Mesenchymal stem cell (in vitro differentiated cells and primary cell): Measurements from ENCODE around the gene TMEM116.
A peak's percentile ranks its signal among the peaks of the same experiment; 100 is the strongest.
"Not testable (repeated sequence)": the region's sequence is repeated elsewhere in the genome, so short reads cannot be mapped to it uniquely, and the experiment has no call there.

Experiments used
- DNase-seq: peaks from one replicate; pipeline ENCODE4 v3.0.0-alpha.2; 2013
- H2AFZ ChIP-seq: one replicate; pipeline ENCODE4 v1.6.1; 2013; ENCODE audit warnings: low read depth, mild to moderate bottlenecking, control low read depth, inconsistent platforms, low read length, moderate library complexity
- H2AK5ac ChIP-seq: 2 replicates; pipeline ENCODE4 v1.6.1; 2013; ENCODE audit warnings: low read length, moderate library complexity, mild to moderate bottlenecking, inconsistent platforms; ENCODE audit not compliant: severe bottlenecking
- H2BK120ac ChIP-seq: one replicate; pipeline ENCODE4 v1.6.1; 2013; ENCODE audit warnings: low read depth, mild to moderate bottlenecking, inconsistent platforms, low read length, moderate library complexity
- H2BK12ac ChIP-seq, 2 experiments: one replicate each; pipeline ENCODE4 v1.6.1; 2013; ENCODE audit warnings: inconsistent platforms in 2 of 2, low read length in 2 of 2, mild to moderate bottlenecking in 2 of 2, moderate library complexity in 2 of 2, control low read depth in 1 of 2
- H2BK15ac ChIP-seq: one replicate; pipeline ENCODE4 v1.6.1; 2013; ENCODE audit warnings: mild to moderate bottlenecking, low read depth, inconsistent platforms; ENCODE audit not compliant: poor library complexity, severe bottlenecking
- H2BK5ac ChIP-seq: 2 replicates; pipeline ENCODE4 v1.6.1; 2013; ENCODE audit warnings: low read depth, mild to moderate bottlenecking, low read length, control low read depth, inconsistent platforms; ENCODE audit not compliant: poor library complexity, severe bottlenecking
- H3K14ac ChIP-seq, 2 experiments: one replicate each; pipeline ENCODE4 v1.6.1; 2013; ENCODE audit warnings: inconsistent platforms in 2 of 2, low read length in 2 of 2, control low read depth in 1 of 2, mild to moderate bottlenecking in 1 of 2, moderate library complexity in 1 of 2
- H3K18ac ChIP-seq, 2 experiments: one replicate each; pipeline ENCODE4 v1.6.1; 2013; ENCODE audit warnings: inconsistent platforms in 2 of 2, low read length in 2 of 2, control low read depth in 1 of 2, low read depth in 1 of 2, mild to moderate bottlenecking in 1 of 2
- H3K23ac ChIP-seq, 2 experiments: one replicate each; pipeline ENCODE4 v1.6.1; 2013; ENCODE audit warnings: inconsistent platforms in 2 of 2, low read length in 2 of 2, mild to moderate bottlenecking in 2 of 2, moderate library complexity in 2 of 2, control low read depth in 1 of 2
- H3K27ac ChIP-seq: 2 replicates; pipeline ENCODE4 v1.5.1; 2013; ENCODE audit warnings: mild to moderate bottlenecking, moderate library complexity, low read length, control low read depth, inconsistent platforms; ENCODE audit not compliant: poor library complexity, severe bottlenecking
- H3K27me3 ChIP-seq, 2 experiments: 2 replicates each; pipeline versions ENCODE4 v1.6.1 to v1.7.0; 2013; ENCODE audit warnings: low read length in 2 of 2, mild to moderate bottlenecking in 2 of 2, moderate library complexity in 2 of 2, control low read depth in 1 of 2, inconsistent platforms in 1 of 2; ENCODE audit not compliant: control insufficient read depth in 1 of 2, insufficient read depth in 1 of 2
- H3K36me3 ChIP-seq, 2 experiments: 2 replicates each; pipeline versions ENCODE4 v1.6.1 to v1.7.0; 2013; ENCODE audit warnings: low read length in 2 of 2, control low read depth in 1 of 2, inconsistent platforms in 1 of 2, low read depth in 1 of 2, mild to moderate bottlenecking in 1 of 2; ENCODE audit not compliant: insufficient read depth in 2 of 2, control insufficient read depth in 1 of 2
- H3K4ac ChIP-seq, 2 experiments: one replicate each; pipeline ENCODE4 v1.6.1; 2013; ENCODE audit warnings: inconsistent platforms in 2 of 2, low read length in 2 of 2, mild to moderate bottlenecking in 2 of 2, moderate library complexity in 2 of 2, control low read depth in 1 of 2, low read depth in 1 of 2
- H3K4me1 ChIP-seq: 2 replicates; pipeline ENCODE4 v1.6.1; 2013; ENCODE audit warnings: low read depth, low read length, control low read depth; ENCODE audit not compliant: control insufficient read depth, insufficient read depth
- H3K4me2 ChIP-seq: 2 replicates; pipeline ENCODE4 v1.6.1; 2013; ENCODE audit warnings: low read length, mild to moderate bottlenecking, inconsistent platforms; ENCODE audit not compliant: poor library complexity, severe bottlenecking
- H3K4me3 ChIP-seq, 2 experiments: 2 replicates each; pipeline versions ENCODE4 v1.5.1 to v1.7.0; 2013; ENCODE audit warnings: low read length in 2 of 2, mild to moderate bottlenecking in 2 of 2, control low read depth in 1 of 2, low read depth in 1 of 2; ENCODE audit not compliant: insufficient read depth in 1 of 2
- H3K79me1 ChIP-seq: replicated peaks from 2 replicates; pipeline ENCODE4 v1.6.1; 2013; ENCODE audit warnings: mild to moderate bottlenecking, control low read depth, low read length, inconsistent platforms; ENCODE audit not compliant: poor library complexity, severe bottlenecking
- H3K9ac ChIP-seq: 2 replicates; pipeline ENCODE4 v1.7.0; 2013; ENCODE audit warnings: mild to moderate bottlenecking, low read length, moderate library complexity
- H3K9me3 ChIP-seq: 2 replicates; pipeline ENCODE4 v1.7.0; 2013; ENCODE audit warnings: mild to moderate bottlenecking, low read length; ENCODE audit not compliant: control insufficient read depth
- H4K8ac ChIP-seq: one replicate; pipeline ENCODE4 v1.6.1; 2013; ENCODE audit warnings: inconsistent platforms, mild to moderate bottlenecking, low read length, moderate library complexity
- H4K91ac ChIP-seq: one replicate; pipeline ENCODE4 v1.6.1; 2013; ENCODE audit warnings: mild to moderate bottlenecking, low read length, inconsistent platforms
- WGBS: methylation state at CpG from one replicate; pipeline ENCODE4 v1.1.7; 2013; ENCODE audit warnings: mixed read lengths; 5-methylcytosine and 5-hydroxymethylcytosine counted together

TMEM116 gene

GRCh38 chr12:112013601-112014402 is 837 bp upstream of the TMEM116 start:
- Histone ChIP-seq H3K4me3 (peak overlapping the region; percentile 94 to 100), H3K9me3 (no peaks in the 10 kb centered on the region), H2BK120ac (peak overlapping the region; percentile 87), H3K27ac (peak overlapping the region; percentile 80), H3K27me3 (no peaks in the 10 kb centered on the region), H3K9ac (peak overlapping the region; percentile 97), H3K23ac (peak overlapping the region in 1 of 2 experiments; percentile 47), H3K4ac (peak overlapping the region; percentile 84 to 89), H2AFZ (peak overlapping the region; percentile 59), H4K91ac (peak overlapping the region; percentile 91), H2BK15ac (peak overlapping the region; percentile 71), H3K18ac (peak overlapping the region; percentile 83 to 93), H2AK5ac (no peak overlapping the region), H2BK5ac (peak overlapping the region; percentile 92), H4K8ac (peak overlapping the region; percentile 93), H3K36me3 (peaks cover 0 to 26% of the 10 kb centered on the region in 2 experiments), H3K14ac (peak overlapping the region in 1 of 2 experiments; percentile 91), H2BK12ac (peak overlapping the region; percentile 28 to 45), H3K4me2 (peak overlapping the region; percentile 70), H3K4me1 (peaks cover 6% of the 10 kb centered on the region), H3K79me1 (peaks cover 22% of the 10 kb centered on the region)
- 1% methylated on average over 54 of the region's 54 CpGs for WGBS
- DNase-seq = peak; percentile 85

- no peak overlapping the region for H3K14ac ChIP-seq
- no peak overlapping the region for H3K27ac ChIP-seq
- H2BK12ac ChIP-seq = peak overlapping the region in 1 of 2 experiments; percentile 50
- H2BK5ac ChIP-seq = no peak overlapping the region
- no peak overlapping the region for H4K91ac ChIP-seq
- no peaks in the 10 kb centered on the region for H3K27me3 ChIP-seq
- no peaks in the 10 kb centered on the region for H3K9me3 ChIP-seq
- H3K36me3 ChIP-seq = peaks cover 0 to 12% of the 10 kb centered on the region in 2 experiments
- H3K9ac ChIP-seq = peak overlapping the region; percentile 100
- 96% methylated on average over 8 of the region's 8 CpGs for WGBS
- peaks cover 6% of the 10 kb centered on the region for H3K4me1 ChIP-seq
- H3K79me1 ChIP-seq = peaks cover 18% of the 10 kb centered on the region
- peak overlapping the region in 1 of 2 experiments; percentile 31 for H3K23ac ChIP-seq
- H3K4me3 ChIP-seq = peak overlapping the region in 1 of 2 experiments; percentile 100
- DNase-seq = no peak
- no peak overlapping the region for H3K18ac ChIP-seq
- peak overlapping the region; percentile 83 for H3K4me2 ChIP-seq
- H3K4ac ChIP-seq = no peak overlapping the region
- no peak overlapping the region for H2BK15ac ChIP-seq
- no peak overlapping the region for H2BK120ac ChIP-seq
- H2AK5ac ChIP-seq = no peak overlapping the region
- no peak overlapping the region for H2AFZ ChIP-seq
- H4K8ac ChIP-seq = peak overlapping the region; percentile 24
Measured at GRCh38 chr12:112011685-112012084, 1.3 kb downstream of the TMEM116 start.

GRCh38 chr12:112010415-112011344 is 2.3 kb downstream of the TMEM116 start:
- no peak overlapping the region for H3K4ac ChIP-seq
- 93% methylated on average over 8 of the region's 8 CpGs for WGBS
- H3K18ac ChIP-seq = no peak overlapping the region
- no peak overlapping the region for H3K14ac ChIP-seq
- H3K9ac ChIP-seq = no peak overlapping the region
- H3K27me3 ChIP-seq = no peaks in the 10 kb centered on the region
- H3K9me3 ChIP-seq = no peaks in the 10 kb centered on the region
- H2AK5ac ChIP-seq = no peak overlapping the region
- no peak overlapping the region for H4K91ac ChIP-seq
- H2AFZ ChIP-seq = no peak overlapping the region
- H3K4me1 ChIP-seq = peaks cover 8% of the 10 kb centered on the region
- H2BK120ac ChIP-seq = no peak overlapping the region
- DNase-seq = no peak
- no peak overlapping the region for H2BK12ac ChIP-seq
- peaks cover 16% of the 10 kb centered on the region for H3K79me1 ChIP-seq
- H3K23ac ChIP-seq = no peak overlapping the region
- H3K4me2 ChIP-seq = no peak overlapping the region
- H2BK5ac ChIP-seq = no peak overlapping the region
- no peak overlapping the region for H3K27ac ChIP-seq
- H3K36me3 ChIP-seq = peaks cover 0 to 4% of the 10 kb centered on the region in 2 experiments
- no peak overlapping the region for H2BK15ac ChIP-seq
- peak overlapping the region in 1 of 2 experiments; percentile 100 for H3K4me3 ChIP-seq
- H4K8ac ChIP-seq = no peak overlapping the region

- H2AK5ac ChIP-seq, H3K27ac ChIP-seq, H2BK5ac ChIP-seq, H2BK12ac ChIP-seq, H3K18ac ChIP-seq, H4K91ac ChIP-seq, H3K9ac ChIP-seq, H4K8ac ChIP-seq, H2AFZ ChIP-seq, DNase-seq, H3K36me3 ChIP-seq, H3K4ac ChIP-seq, H3K27me3 ChIP-seq, H3K4me3 ChIP-seq, H2BK15ac ChIP-seq, H3K4me2 ChIP-seq, H3K14ac ChIP-seq, H3K9me3 ChIP-seq, H2BK120ac ChIP-seq, H3K23ac ChIP-seq, H3K4me1 ChIP-seq: not testable (repeated sequence)
- 90% methylated on average over 2 of the region's 3 CpGs for WGBS
- H3K79me1 ChIP-seq = peaks cover 16% of the 10 kb centered on the region
Measured at GRCh38 chr12:112009596-112009995, 3.4 kb downstream of the TMEM116 start.
